H9 (cell line): Measurements from ENCODE around the gene IPO11. TPM values are rescaled to one million over a fixed set of nuclear protein-coding genes. Genes with fewer than 3 reads are reported as not detected.

Experiments used
- DNase-seq: peaks from one replicate; pipeline ENCODE4 v3.0.0-alpha.2; 2017
- H2AFZ ChIP-seq: one replicate; pipeline ENCODE4 v1.6.1; 2013; ENCODE audit warnings: mild to moderate bottlenecking, low read length, control low read depth, moderate library complexity
- H2AK5ac ChIP-seq: 2 replicates; pipeline ENCODE4 v1.6.1; 2013; ENCODE audit warnings: low read length, control low read depth, mixed read lengths; ENCODE audit not compliant: insufficient read length
- H2BK120ac ChIP-seq: one replicate; pipeline ENCODE4 v1.6.1; 2013; ENCODE audit warnings: low read depth, mild to moderate bottlenecking, low read length, control low read depth, inconsistent platforms; ENCODE audit not compliant: poor library complexity, severe bottlenecking
- H2BK12ac ChIP-seq: 2 replicates; pipeline ENCODE4 v1.6.1; 2013; ENCODE audit warnings: low read length, control low read depth, mixed read lengths, low read depth; ENCODE audit not compliant: insufficient read length
- H2BK15ac ChIP-seq: 2 replicates; pipeline ENCODE4 v1.6.1; 2013; ENCODE audit warnings: low read depth, low read length, control low read depth
- H2BK20ac ChIP-seq: one replicate; pipeline ENCODE4 v1.6.1; 2013; ENCODE audit warnings: low read depth, mild to moderate bottlenecking, low read length, control low read depth, inconsistent platforms; ENCODE audit not compliant: poor library complexity, severe bottlenecking
- H2BK5ac ChIP-seq: 2 replicates; pipeline ENCODE4 v1.6.1; 2013; ENCODE audit warnings: low read length, control low read depth, mixed read lengths; ENCODE audit not compliant: insufficient read length
- H3K14ac ChIP-seq: 2 replicates; pipeline ENCODE4 v1.6.1; 2013; ENCODE audit warnings: low read length, control low read depth; ENCODE audit not compliant: insufficient read depth
- H3K18ac ChIP-seq: 2 replicates; pipeline ENCODE4 v1.6.1; 2013; ENCODE audit warnings: low read depth, mild to moderate bottlenecking, mixed read lengths, low read length, control low read depth; ENCODE audit not compliant: insufficient read length
- H3K23ac ChIP-seq: 2 replicates; pipeline ENCODE4 v1.6.1; 2013; ENCODE audit warnings: low read length, control low read depth, mixed read lengths, low read depth; ENCODE audit not compliant: insufficient read length
- H3K23me2 ChIP-seq: 2 replicates; pipeline ENCODE4 v1.6.1; 2013; ENCODE audit warnings: low read depth, mild to moderate bottlenecking, mixed read lengths, low read length, control low read depth; ENCODE audit not compliant: insufficient read length, poor library complexity, severe bottlenecking
- H3K27ac ChIP-seq: 2 replicates; pipeline ENCODE4 v1.5.1; 2013; ENCODE audit warnings: low read length, control low read depth, mixed read lengths, low read depth; ENCODE audit not compliant: insufficient read length
- H3K27me3 ChIP-seq: 2 replicates; pipeline ENCODE4 v1.6.1; 2013; ENCODE audit warnings: low read length, control low read depth, inconsistent platforms; ENCODE audit not compliant: insufficient read depth
- H3K4ac ChIP-seq: 2 replicates; pipeline ENCODE4 v1.6.1; 2013; ENCODE audit warnings: low read depth, mild to moderate bottlenecking, control low read depth, inconsistent platforms, low read length, moderate library complexity
- H3K4me1 ChIP-seq: 2 replicates; pipeline ENCODE4 v1.6.1; 2013; ENCODE audit warnings: low read length, control low read depth, inconsistent platforms; ENCODE audit not compliant: insufficient read depth
- H3K4me2 ChIP-seq: 2 replicates; pipeline ENCODE4 v1.6.1; 2013; ENCODE audit warnings: low read length, control low read depth, mixed read lengths; ENCODE audit not compliant: insufficient read length, insufficient read depth
- H3K56ac ChIP-seq: 2 replicates; pipeline ENCODE4 v1.6.1; 2013; ENCODE audit warnings: low read depth, mild to moderate bottlenecking, mixed read lengths, low read length, control low read depth; ENCODE audit not compliant: insufficient read length
- H3K79me1 ChIP-seq: 2 replicates; pipeline ENCODE4 v1.6.1; 2013; ENCODE audit warnings: low read depth, mild to moderate bottlenecking, moderate library complexity, low read length, control low read depth, inconsistent platforms; ENCODE audit not compliant: insufficient read depth, poor library complexity, severe bottlenecking
- H3K79me2 ChIP-seq: 2 replicates; pipeline ENCODE4 v1.6.1; 2013; ENCODE audit warnings: low read length, control low read depth, inconsistent platforms; ENCODE audit not compliant: insufficient read depth
- H3K9ac ChIP-seq: 2 replicates; pipeline ENCODE4 v1.6.1; 2013; ENCODE audit warnings: low read length, control low read depth, mixed read lengths; ENCODE audit not compliant: insufficient read length; ENCODE audit errors: extremely low read depth
- H3K9me3 ChIP-seq: one replicate; pipeline ENCODE4 v1.6.1; 2013; ENCODE audit warnings: low read depth, low read length, inconsistent platforms; ENCODE audit not compliant: control insufficient read depth
- H3T11ph ChIP-seq: one replicate; pipeline ENCODE4 v1.6.1; 2013; ENCODE audit warnings: mild to moderate bottlenecking, low read length, control low read depth, inconsistent platforms
- H4K20me1 ChIP-seq: one replicate; pipeline ENCODE4 v1.6.1; 2013; ENCODE audit not compliant: control insufficient read depth, insufficient read length, insufficient read depth
- H4K5ac ChIP-seq: 2 replicates; pipeline ENCODE4 v1.6.1; 2013; ENCODE audit warnings: low read depth, mild to moderate bottlenecking, mixed read lengths, low read length, control low read depth; ENCODE audit not compliant: insufficient read length
- H4K8ac ChIP-seq: replicated peaks from 2 replicates; pipeline ENCODE4 v1.6.1; 2013; ENCODE audit warnings: low read length, control low read depth, mixed read lengths, low read depth; ENCODE audit not compliant: insufficient read length
- H4K91ac ChIP-seq: 2 replicates; pipeline ENCODE4 v1.6.1; 2013; ENCODE audit warnings: low read depth, mild to moderate bottlenecking, moderate library complexity, mixed read lengths, low read length, control low read depth; ENCODE audit not compliant: insufficient read length
- H3K27ac Mint-ChIP-seq, 3 experiments: 2 replicates in 2 of 3; 3 replicates in 1 of 3; pipeline ENCODE4 v1.8.0; 2020 to 2021; ENCODE audit warnings: mixed read lengths in 3 of 3, mild to moderate bottlenecking in 1 of 3, moderate library complexity in 1 of 3
- H3K27me3 Mint-ChIP-seq: 2 replicates; pipeline ENCODE4 v1.8.0; 2021; ENCODE audit warnings: low read depth, mild to moderate bottlenecking, moderate library complexity, mixed read lengths
- H3K36me3 Mint-ChIP-seq, 3 experiments: 2 replicates in 2 of 3; 3 replicates in 1 of 3; pipeline ENCODE4 v1.8.0; 2020 to 2021; ENCODE audit warnings: low read depth in 3 of 3, mixed read lengths in 3 of 3; ENCODE audit not compliant: insufficient read depth in 1 of 3
- H3K4me1 Mint-ChIP-seq, 2 experiments: 2 replicates each; pipeline ENCODE4 v1.8.0; 2020; ENCODE audit warnings: mixed read lengths in 2 of 2
- H3K4me3 Mint-ChIP-seq, 2 experiments: 2 replicates in 1 of 2; 3 replicates in 1 of 2; pipeline ENCODE4 v1.8.0; 2020 to 2021; ENCODE audit warnings: mild to moderate bottlenecking in 2 of 2, mixed read lengths in 2 of 2, moderate library complexity in 1 of 2
- H3K9me3 Mint-ChIP-seq, 2 experiments: 2 replicates in 1 of 2; 3 replicates in 1 of 2; pipeline ENCODE4 v1.8.0; 2020; ENCODE audit warnings: mild to moderate bottlenecking in 2 of 2, mixed read lengths in 2 of 2, moderate library complexity in 1 of 2
- total RNA-seq: library from RNA; stranded (reverse); gene quantifications from 2 replicates; pipeline ENCODE4 v1.2.1, GENCODE V29; 2021
- TF ChIP-seq, protein P1 (sequence below): fragments of 200-600 bp; sonication (generic); conservative IDR thresholded peaks from 3 replicates; pipeline ENCODE4 v1.8.0; 2021; ENCODE audit warnings: antibody characterized with exemption, mild to moderate bottlenecking

IPO11 gene
- total RNA-seq, 1 experiment from 2014 or later = 63.0 TPM

DNA sequence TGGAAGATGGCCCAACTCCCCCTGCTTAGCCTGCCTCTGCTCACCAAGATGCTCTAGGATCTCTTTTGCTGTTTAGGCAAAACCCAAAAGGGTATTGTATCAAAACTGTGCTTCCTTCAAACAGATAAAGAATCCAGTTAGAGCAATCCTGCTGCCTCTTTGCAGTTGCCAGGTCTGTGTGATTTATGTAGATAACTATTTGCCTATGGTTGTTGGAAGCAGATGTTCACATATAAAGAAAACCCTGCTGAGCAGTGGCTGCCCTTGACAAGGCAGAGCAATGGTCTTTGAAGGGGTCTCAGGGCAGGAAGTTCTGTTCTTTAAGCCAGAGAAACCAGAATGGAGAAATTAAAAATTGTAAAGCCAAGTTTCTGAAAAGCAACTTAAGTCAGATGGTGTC is 234.7 kb downstream of the IPO11 start:
- H3K4me3 Mint-ChIP-seq = no peak overlapping the region
- TF ChIP-seq, protein P1, sequence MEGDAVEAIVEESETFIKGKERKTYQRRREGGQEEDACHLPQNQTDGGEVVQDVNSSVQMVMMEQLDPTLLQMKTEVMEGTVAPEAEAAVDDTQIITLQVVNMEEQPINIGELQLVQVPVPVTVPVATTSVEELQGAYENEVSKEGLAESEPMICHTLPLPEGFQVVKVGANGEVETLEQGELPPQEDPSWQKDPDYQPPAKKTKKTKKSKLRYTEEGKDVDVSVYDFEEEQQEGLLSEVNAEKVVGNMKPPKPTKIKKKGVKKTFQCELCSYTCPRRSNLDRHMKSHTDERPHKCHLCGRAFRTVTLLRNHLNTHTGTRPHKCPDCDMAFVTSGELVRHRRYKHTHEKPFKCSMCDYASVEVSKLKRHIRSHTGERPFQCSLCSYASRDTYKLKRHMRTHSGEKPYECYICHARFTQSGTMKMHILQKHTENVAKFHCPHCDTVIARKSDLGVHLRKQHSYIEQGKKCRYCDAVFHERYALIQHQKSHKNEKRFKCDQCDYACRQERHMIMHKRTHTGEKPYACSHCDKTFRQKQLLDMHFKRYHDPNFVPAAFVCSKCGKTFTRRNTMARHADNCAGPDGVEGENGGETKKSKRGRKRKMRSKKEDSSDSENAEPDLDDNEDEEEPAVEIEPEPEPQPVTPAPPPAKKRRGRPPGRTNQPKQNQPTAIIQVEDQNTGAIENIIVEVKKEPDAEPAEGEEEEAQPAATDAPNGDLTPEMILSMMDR = no peak
- H3K27ac Mint-ChIP-seq = no peak overlapping the region
- H4K5ac ChIP-seq = no peak overlapping the region
- H2BK20ac ChIP-seq = no peak overlapping the region
- H3K4me1 Mint-ChIP-seq = peaks cover 13 to 16% of the 10 kb centered on the region in 2 experiments
- H2AFZ ChIP-seq = no peak overlapping the region
- H3K9ac ChIP-seq = no peak overlapping the region
- H4K8ac ChIP-seq = no peak overlapping the region
- no peaks in the 10 kb centered on the region for H3K27me3 ChIP-seq
- H2BK120ac ChIP-seq = no peak overlapping the region
- no peak overlapping the region for H3K23ac ChIP-seq
- H3K79me1 ChIP-seq = no peaks in the 10 kb centered on the region
- H3K36me3 Mint-ChIP-seq = peaks cover 0 to 2% (median 0%) of the 10 kb centered on the region in 3 experiments; a peak in 1 of 7 replicates
- no peaks in the 10 kb centered on the region for H3K23me2 ChIP-seq
- H3K4ac ChIP-seq = no peak overlapping the region
- peaks cover 7% of the 10 kb centered on the region; the same call in 1 of the 2 replicates for H3K4me1 ChIP-seq
- no peak overlapping the region for H3K4me2 ChIP-seq
- H4K20me1 ChIP-seq = no peaks in the 10 kb centered on the region
- H3K9me3 Mint-ChIP-seq = no peaks in the 10 kb centered on the region
- H3K9me3 ChIP-seq = no peaks in the 10 kb centered on the region
- H3K27me3 Mint-ChIP-seq = no peaks in the 10 kb centered on the region
- H3K79me2 ChIP-seq = no peaks in the 10 kb centered on the region
- no peak overlapping the region for H3K27ac ChIP-seq
- H3K18ac ChIP-seq = no peak overlapping the region
- no peak overlapping the region for H2AK5ac ChIP-seq
- no peak overlapping the region for H2BK15ac ChIP-seq
- H2BK12ac ChIP-seq = no peak overlapping the region
- H3T11ph ChIP-seq = no peak overlapping the region
- H3K14ac ChIP-seq = no peak overlapping the region
- H4K91ac ChIP-seq = no peak overlapping the region
- DNase-seq = no peak
- no peak overlapping the region for H2BK5ac ChIP-seq
- no peak overlapping the region for H3K56ac ChIP-seq
